Colonic mucosa (tissue), 4 donors: ENCODE data around the gene SLC2A4RG. TPM values are rescaled to one million over a fixed set of nuclear protein-coding genes. Genes with fewer than 3 reads are reported as not detected.

Experiments used
- DNase-seq: peaks from one replicate; pipeline ENCODE4 v3.0.0-alpha.2; 2020
- H3K27ac ChIP-seq: fragments of 200-600 bp; one replicate; pipeline ENCODE4 v1.8.0; 2021
- H3K27me3 ChIP-seq: fragments of 200-600 bp; one replicate; pipeline ENCODE4 v1.8.0; 2021
- H3K36me3 ChIP-seq: fragments of 200-600 bp; one replicate; pipeline ENCODE4 v1.8.0; 2021
- H3K4me1 ChIP-seq: fragments of 200-600 bp; one replicate; pipeline ENCODE4 v1.8.0; 2021; ENCODE audit warnings: mild to moderate bottlenecking
- H3K4me3 ChIP-seq: fragments of 200-600 bp; one replicate; pipeline ENCODE4 v1.8.0; 2021
- H3K9ac ChIP-seq, 2 donors: one replicate each; pipeline ENCODE4 v1.7.0; 2013; ENCODE audit warnings: control low read depth in 2 of 2, low read depth in 2 of 2, low read length in 2 of 2
- H3K9me3 ChIP-seq: fragments of 200-600 bp; one replicate; pipeline ENCODE4 v1.8.0; 2021
- intact Hi-C: fragments of 100-400 bp; cut with DNase I; formaldehyde crosslinking; loops from one replicate; pipeline ENCODE4 v1.14.1; 2022
- total RNA-seq, 2 donors: library from RNA; stranded (reverse); fragmentation: NEBNext Ultra II Directional in 1 of 2; extraction: Animal tissue kit (Norgen Biotek cat#: 25700) in 1 of 2; gene quantifications; one replicate each; pipeline ENCODE4 v1.2.1, GENCODE V29; 2021
- TF ChIP-seq, protein P1 (sequence below): fragments of 200-600 bp; IDR thresholded peaks from one replicate; pipeline ENCODE4 v1.8.0; 2022; ENCODE audit warnings: antibody characterized with exemption, mild to moderate bottlenecking
- donor health status: healthy.
- donor health status: DM: no; HTN: no; CAD: no.
- donor health status: DM: no; HTN: no; CAD: no.

SLC2A4RG gene
- total RNA-seq, 2 donors from 2014 or later = 44.3 to 75.3 TPM

DNA sequence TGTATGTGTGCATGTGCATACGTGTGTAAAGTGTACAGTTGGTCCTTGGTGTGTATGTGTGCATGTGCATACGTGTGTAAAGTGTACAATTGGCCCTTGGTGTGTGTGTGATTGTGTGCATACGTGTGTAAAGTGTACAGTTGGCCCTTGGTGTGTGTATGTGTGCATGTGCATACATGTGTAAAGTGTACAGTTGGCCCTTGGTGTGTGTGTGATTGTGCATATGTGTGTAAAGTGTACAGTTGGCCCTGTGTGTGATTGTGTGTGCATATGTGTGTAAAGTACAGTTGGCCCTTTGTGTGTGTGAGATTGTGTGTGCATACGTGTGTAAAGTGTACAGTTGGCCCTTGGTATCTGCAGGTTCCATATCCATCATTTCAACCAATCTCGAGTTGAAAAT, 8.2 kb upstream of the SLC2A4RG start:
- Histone ChIP-seq H3K4me1 (no peaks in the 10 kb centered on the region), H3K27ac (no peak overlapping the region), H3K4me3 (no peak overlapping the region), H3K36me3 (peaks cover 7% of the 10 kb centered on the region), H3K27me3 (no peaks in the 10 kb centered on the region), H3K9ac (no peak overlapping the region), H3K9me3 (no peaks in the 10 kb centered on the region)
- TF ChIP-seq, protein P1, sequence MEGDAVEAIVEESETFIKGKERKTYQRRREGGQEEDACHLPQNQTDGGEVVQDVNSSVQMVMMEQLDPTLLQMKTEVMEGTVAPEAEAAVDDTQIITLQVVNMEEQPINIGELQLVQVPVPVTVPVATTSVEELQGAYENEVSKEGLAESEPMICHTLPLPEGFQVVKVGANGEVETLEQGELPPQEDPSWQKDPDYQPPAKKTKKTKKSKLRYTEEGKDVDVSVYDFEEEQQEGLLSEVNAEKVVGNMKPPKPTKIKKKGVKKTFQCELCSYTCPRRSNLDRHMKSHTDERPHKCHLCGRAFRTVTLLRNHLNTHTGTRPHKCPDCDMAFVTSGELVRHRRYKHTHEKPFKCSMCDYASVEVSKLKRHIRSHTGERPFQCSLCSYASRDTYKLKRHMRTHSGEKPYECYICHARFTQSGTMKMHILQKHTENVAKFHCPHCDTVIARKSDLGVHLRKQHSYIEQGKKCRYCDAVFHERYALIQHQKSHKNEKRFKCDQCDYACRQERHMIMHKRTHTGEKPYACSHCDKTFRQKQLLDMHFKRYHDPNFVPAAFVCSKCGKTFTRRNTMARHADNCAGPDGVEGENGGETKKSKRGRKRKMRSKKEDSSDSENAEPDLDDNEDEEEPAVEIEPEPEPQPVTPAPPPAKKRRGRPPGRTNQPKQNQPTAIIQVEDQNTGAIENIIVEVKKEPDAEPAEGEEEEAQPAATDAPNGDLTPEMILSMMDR = no peak
- DNase-seq = no peak
- intact Hi-C loops = no loop called here

DNA sequence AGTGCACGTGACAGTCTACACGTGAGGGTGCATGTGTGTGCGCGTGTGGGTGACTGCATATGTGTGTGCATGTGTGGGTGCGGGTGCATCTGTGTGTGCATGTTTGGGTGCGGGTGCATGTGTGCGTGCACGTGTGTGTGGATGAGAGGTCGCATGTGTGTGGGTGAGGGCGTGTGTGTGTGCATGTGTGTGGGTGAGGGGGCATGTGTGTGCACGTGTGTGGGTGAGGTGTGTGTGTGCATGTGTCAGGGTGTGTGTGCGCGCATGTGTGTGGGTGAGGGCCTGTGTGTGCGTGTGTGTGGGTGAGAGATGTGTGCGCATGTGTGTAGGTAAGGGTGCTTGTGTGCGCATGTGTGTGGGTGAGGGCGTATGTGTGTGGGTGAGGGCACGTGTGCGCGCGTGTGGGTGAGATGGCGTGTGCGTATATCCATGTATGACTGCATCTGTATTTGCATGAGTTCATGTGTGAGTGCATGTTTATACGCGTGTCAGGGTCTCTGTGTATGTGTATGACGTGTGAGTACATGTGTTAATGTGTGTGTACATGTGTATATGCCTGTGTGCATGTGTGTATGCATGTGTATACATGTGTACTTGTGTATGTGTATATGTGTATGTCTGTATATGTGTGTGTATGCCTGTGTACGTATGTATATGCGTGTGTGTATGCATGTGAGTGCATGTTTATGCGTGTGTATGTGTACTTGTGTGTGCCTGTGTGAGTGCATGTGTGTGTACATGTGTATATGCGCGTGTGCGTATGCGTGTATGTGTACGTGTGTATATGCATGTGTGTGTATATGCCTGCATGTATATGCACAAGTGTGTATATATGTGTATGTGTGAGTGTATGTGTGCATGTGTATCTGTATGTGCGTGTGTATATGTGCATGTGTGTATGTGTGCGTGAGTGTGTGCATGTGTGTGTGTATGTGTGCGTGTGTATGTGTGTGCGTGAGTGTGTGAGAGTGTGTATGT, 7.2 kb upstream of the SLC2A4RG start:
- Histone ChIP-seq H3K27me3 (no peaks in the 10 kb centered on the region), H3K9me3 (no peaks in the 10 kb centered on the region), H3K4me3 (no peak overlapping the region), H3K9ac (no peak overlapping the region), H3K4me1 (peaks cover 6% of the 10 kb centered on the region), H3K36me3 (peaks cover 7% of the 10 kb centered on the region), H3K27ac (no peak overlapping the region)
- no peak for DNase-seq
- intact Hi-C loops = no loop called here
- TF ChIP-seq, protein P1 = no peak

DNA sequence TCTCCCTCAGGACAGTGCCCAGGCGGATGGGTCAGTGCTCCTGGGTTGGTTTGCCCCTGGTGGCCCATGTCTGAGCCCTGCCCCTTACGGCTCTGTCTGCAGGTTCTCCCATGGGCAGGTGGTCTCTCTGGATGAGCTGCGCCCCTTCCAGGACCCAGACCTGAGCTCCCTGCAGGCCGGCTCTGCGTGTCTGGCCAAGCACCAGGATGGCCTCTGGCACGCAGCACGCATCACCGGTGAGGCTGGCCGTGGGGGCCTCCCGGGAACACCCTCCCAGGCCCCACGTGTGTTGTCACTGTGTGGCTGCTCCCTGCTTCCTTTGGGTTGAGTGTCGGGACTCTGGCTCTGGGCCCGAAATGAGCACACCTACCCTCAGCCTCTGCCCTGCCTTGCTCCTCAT, 6.5 kb upstream of the SLC2A4RG start:
- Histone ChIP-seq H3K4me1 (peaks cover 13% of the 10 kb centered on the region), H3K27me3 (no peaks in the 10 kb centered on the region), H3K27ac (no peak overlapping the region), H3K36me3 (peaks cover 7% of the 10 kb centered on the region), H3K9ac (no peak overlapping the region), H3K4me3 (no peak overlapping the region), H3K9me3 (no peaks in the 10 kb centered on the region)
- intact Hi-C loops = no loop called here
- TF ChIP-seq, protein P1 = no peak
- DNase-seq = no peak

DNA sequence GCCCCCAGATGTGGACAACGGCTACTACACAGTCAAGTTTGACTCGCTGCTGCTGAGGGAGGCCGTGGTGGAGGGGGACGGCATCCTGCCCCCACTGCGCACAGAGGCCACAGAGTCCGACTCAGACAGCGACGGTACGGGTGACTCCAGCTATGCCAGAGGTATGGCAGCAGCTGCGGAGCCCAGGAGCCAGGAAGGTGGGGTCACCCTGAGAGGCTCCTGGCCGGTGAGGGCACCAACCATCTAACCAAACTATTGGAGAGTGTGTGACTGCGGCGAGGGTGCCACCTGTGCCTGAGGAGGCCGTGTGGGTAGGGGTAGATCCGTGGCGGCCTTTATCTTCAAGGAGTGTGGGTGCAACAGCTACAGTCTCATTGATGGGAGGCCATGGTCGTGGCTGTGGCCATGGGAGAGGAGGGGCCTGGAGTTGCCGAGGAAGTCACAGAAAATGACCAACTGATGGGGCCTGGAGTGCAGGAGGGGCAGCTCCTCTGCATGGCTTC, 5.9 kb upstream of the SLC2A4RG start:
- Histone ChIP-seq H3K36me3 (peaks cover 7% of the 10 kb centered on the region), H3K9ac (no peak overlapping the region), H3K27ac (no peak overlapping the region), H3K9me3 (no peaks in the 10 kb centered on the region), H3K4me1 (peaks cover 18% of the 10 kb centered on the region), H3K27me3 (no peaks in the 10 kb centered on the region), H3K4me3 (no peak overlapping the region)
- DNase-seq = no peak
- intact Hi-C loops = no loop called here
- TF ChIP-seq, protein P1 = no peak

DNA sequence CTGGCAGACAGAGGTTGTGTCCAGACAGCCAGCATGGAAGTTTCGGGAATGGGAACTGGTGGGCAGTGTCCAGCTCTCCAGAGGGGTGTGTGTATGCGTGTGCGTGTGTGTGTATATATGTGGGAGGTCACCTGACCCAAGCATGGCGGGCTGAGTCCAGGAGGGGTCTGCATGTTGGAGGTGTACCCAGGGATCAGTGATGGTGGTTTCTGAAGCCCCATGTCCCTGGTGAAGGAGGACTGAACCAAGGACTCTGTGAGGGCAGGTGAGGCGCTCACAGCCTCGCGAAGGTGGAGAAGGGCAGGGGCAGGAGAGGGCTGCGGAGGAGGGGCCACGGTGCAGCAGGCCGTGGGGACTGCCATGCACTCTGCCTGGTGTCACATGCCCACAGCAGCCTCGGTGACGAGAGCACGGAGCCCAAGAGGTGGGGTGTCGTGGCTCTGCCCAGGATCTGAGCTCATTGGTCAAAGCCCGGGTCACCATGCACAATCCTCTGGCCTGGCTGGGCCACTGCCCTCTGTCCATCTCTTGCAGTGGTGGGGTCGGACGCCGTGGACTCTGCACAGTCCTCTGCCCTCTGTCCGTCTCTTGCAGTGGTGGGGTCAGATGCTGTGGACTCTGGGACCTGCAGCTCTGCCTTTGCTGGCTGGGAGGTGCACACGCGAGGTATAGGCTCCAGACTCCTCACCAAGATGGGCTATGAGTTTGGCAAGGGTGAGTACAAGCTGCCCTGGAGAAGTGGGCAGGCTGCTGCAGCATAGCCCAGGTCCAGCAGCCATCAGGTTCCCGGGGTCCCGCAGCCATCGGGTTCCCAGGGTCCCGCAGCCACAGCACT, 5.2 kb upstream of the SLC2A4RG start:
- H3K4me3 ChIP-seq = no peak overlapping the region
- intact Hi-C loops = no loop called here
- no peaks in the 10 kb centered on the region for H3K9me3 ChIP-seq
- H3K27ac ChIP-seq = no peak overlapping the region
- no peak overlapping the region for H3K9ac ChIP-seq
- peaks cover 7% of the 10 kb centered on the region for H3K36me3 ChIP-seq
- no peaks in the 10 kb centered on the region for H3K27me3 ChIP-seq
- DNase-seq = no peak
- TF ChIP-seq, protein P1 = no peak
- H3K4me1 ChIP-seq = peaks cover 24% of the 10 kb centered on the region
